Glutamatergic neuron (in vitro differentiated cells): ENCODE results near the gene RPLP2. TPM values are rescaled to one million over a fixed set of nuclear protein-coding genes. Genes with fewer than 3 reads are reported as not detected.

Experiments used
- DNase-seq: peaks from one replicate; pipeline ENCODE4 v3.0.0; 2022
- H3K27ac Mint-ChIP-seq: one replicate; pipeline ENCODE4 v1.8.0; 2020; ENCODE audit warnings: mild to moderate bottlenecking, mixed read lengths, inconsistent platforms; ENCODE audit not compliant: unreplicated experiment
- H3K27me3 Mint-ChIP-seq: one replicate; pipeline ENCODE4 v1.8.0; 2020; ENCODE audit warnings: mild to moderate bottlenecking, moderate library complexity, mixed read lengths, inconsistent platforms; ENCODE audit not compliant: unreplicated experiment
- H3K36me3 Mint-ChIP-seq: one replicate; pipeline ENCODE4 v1.8.0; 2020; ENCODE audit warnings: mild to moderate bottlenecking, mixed read lengths, inconsistent platforms; ENCODE audit not compliant: unreplicated experiment
- H3K4me1 Mint-ChIP-seq: one replicate; pipeline ENCODE4 v1.8.0; 2020; ENCODE audit warnings: mild to moderate bottlenecking, low read depth, mixed read lengths, inconsistent platforms; ENCODE audit not compliant: unreplicated experiment
- H3K4me3 Mint-ChIP-seq: one replicate; pipeline ENCODE4 v1.8.0; 2020; ENCODE audit warnings: mild to moderate bottlenecking, mixed read lengths, inconsistent platforms; ENCODE audit not compliant: unreplicated experiment
- H3K9me3 Mint-ChIP-seq: one replicate; pipeline ENCODE4 v1.8.0; 2020; ENCODE audit warnings: mild to moderate bottlenecking, moderate library complexity, mixed read lengths, inconsistent platforms; ENCODE audit not compliant: unreplicated experiment
- total RNA-seq: library from RNA; stranded (reverse); fragmentation: NEBNext Ultra II Directional; extraction: Animal tissue kit (Norgen Biotek cat#: 25700); gene quantifications from one replicate; pipeline ENCODE4 v1.2.1, GENCODE V29; 2021; ENCODE audit not compliant: unreplicated experiment
- TF ChIP-seq, protein P1 (sequence below): fragments of 200-600 bp; sonication (generic); IDR thresholded peaks from one replicate; pipeline ENCODE4 v1.5.0; 2021; ENCODE audit not compliant: partially characterized antibody, unreplicated experiment

Gene RPLP2
- total RNA-seq, 1 donor from 2014 or later: 997 TPM

DNA sequence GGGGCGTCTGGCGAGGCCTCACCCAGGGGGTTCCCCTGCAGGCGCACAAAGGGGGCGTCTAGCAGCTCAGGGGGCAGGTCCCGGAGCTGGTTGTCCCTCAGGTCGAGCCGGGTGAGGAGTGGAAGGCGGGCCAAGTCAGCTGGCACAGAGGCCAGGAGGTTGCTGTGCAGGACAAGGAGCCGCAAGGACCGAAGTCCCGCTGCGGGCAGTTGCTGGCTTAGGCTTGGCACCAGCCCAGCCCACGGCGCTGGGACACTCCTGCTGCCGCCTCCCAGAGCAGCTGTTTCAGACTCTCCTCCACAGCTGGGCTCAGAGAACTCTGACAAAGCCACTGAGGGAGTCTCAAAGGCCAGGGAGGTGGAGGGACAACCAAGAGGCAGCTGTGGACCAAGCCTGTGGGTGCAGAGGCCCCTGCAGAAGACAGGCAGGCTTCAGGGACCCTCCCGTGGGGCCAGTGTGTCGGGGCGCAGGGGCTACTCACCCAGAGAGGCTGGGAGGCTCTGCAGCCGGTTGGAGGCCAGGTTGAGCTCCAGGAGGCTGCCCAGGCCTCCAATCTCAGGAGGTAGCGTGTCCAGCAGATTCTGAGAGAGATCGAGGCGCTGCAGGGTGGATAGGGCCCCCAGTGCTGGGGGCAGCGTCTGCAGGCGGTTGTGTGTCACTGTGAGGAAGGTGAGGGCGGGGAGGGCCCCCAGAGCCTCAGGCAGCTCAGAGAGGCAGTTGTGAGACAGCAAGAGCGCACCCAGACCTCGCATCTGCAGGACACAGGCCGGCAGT, 6.9 kb upstream of the RPLP2 start:
- TF ChIP-seq, protein P1, sequence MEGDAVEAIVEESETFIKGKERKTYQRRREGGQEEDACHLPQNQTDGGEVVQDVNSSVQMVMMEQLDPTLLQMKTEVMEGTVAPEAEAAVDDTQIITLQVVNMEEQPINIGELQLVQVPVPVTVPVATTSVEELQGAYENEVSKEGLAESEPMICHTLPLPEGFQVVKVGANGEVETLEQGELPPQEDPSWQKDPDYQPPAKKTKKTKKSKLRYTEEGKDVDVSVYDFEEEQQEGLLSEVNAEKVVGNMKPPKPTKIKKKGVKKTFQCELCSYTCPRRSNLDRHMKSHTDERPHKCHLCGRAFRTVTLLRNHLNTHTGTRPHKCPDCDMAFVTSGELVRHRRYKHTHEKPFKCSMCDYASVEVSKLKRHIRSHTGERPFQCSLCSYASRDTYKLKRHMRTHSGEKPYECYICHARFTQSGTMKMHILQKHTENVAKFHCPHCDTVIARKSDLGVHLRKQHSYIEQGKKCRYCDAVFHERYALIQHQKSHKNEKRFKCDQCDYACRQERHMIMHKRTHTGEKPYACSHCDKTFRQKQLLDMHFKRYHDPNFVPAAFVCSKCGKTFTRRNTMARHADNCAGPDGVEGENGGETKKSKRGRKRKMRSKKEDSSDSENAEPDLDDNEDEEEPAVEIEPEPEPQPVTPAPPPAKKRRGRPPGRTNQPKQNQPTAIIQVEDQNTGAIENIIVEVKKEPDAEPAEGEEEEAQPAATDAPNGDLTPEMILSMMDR: no peak
- H3K4me3 Mint-ChIP-seq: peak overlapping the region; percentile 52
- peak; percentile 17 for DNase-seq
- no peaks in the 10 kb centered on the region for H3K36me3 Mint-ChIP-seq
- peaks cover 4% of the 10 kb centered on the region for H3K4me1 Mint-ChIP-seq
- H3K27ac Mint-ChIP-seq: no peak overlapping the region
- peaks cover 7% of the 10 kb centered on the region for H3K27me3 Mint-ChIP-seq
- peaks cover 8% of the 10 kb centered on the region for H3K9me3 Mint-ChIP-seq

DNA sequence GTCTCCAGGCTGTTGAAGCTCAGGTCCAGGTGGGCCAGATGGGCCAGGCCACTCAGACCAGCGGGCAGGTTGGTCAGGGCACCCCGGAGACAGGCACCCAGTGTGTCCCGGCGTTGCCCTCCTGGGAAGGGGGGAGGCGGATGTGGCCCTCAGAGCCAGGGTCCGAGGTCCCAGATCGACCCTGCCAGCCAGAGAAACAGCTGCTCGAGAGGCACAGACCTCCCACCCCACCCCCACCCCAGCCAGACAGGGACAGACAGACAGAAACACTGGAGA, 6.4 kb upstream of the RPLP2 start:
- Mint-ChIP-seq H3K4me1 (peaks cover 4% of the 10 kb centered on the region), H3K36me3 (no peaks in the 10 kb centered on the region), H3K9me3 (peaks cover 9% of the 10 kb centered on the region), H3K4me3 (no peak overlapping the region), H3K27ac (no peak overlapping the region), H3K27me3 (peaks cover 8% of the 10 kb centered on the region)
- no peak for DNase-seq
- TF ChIP-seq, protein P1: no peak

DNA sequence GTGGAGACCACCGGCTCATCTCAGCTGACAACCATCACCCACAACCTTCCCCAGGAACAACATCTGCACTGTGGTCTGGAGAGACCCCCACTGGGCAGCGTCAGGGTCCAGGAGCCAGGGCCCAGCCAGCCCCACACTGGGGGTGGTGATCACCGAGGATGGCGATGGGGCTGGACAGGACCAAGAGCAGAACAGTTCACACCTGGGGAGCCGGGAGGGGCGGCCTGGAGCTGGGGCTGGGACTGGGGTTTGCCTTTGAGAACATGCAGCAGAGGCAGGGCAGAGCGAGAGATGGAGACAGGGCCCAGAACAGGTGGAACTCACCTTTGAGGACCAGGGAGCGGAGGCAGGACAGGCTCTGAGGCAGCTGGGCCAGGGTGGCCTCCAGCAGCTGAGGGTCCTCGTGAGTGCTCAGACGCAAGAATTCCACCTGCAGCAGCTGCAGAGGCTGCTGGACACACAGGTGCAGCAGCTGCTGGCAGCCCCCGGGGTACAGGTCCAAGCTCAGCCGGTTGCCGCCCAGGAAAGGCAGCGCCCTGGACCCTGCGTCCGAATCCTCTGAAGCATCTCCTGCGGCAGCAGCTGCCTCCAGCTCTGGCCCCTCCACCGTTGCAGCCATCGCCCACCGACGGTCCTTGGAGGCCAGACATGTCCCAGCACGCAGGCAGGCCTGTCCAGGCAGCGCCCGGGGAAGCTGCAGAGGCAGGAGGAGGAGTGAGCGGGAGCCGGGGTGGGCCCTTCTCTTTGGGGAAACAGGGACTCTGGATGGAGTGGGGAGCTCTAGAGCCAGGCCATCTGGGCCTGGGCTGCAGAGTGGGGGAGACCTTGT, 5.8 kb upstream of the RPLP2 start:
- Mint-ChIP-seq H3K27ac (no peak overlapping the region), H3K27me3 (peaks cover 8% of the 10 kb centered on the region), H3K9me3 (peaks cover 9% of the 10 kb centered on the region), H3K4me3 (peak overlapping the region; percentile 74), H3K36me3 (no peaks in the 10 kb centered on the region), H3K4me1 (peaks cover 4% of the 10 kb centered on the region)
- DNase-seq: peak; percentile 75
- TF ChIP-seq, protein P1: no peak

DNA sequence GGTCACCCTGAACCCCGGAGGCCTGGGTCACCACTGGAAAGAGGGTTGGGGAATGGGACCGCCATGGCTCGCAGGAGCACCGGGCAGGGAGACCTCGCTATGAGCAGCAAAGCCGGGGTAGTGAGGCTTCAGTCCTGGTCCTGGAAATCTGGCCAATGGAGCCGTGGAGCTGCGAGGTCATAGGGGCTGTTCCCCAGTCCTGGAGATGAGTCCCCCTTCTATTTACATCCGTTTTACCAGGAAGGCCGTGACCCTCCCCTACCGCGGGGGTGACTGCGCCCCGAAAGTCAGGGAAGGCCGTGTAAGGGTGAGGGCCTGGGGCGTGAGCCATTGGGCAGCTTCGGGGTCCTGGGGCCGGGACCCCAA, 5.2 kb upstream of the RPLP2 start:
- peaks cover 9% of the 10 kb centered on the region for H3K9me3 Mint-ChIP-seq
- H3K36me3 Mint-ChIP-seq: no peaks in the 10 kb centered on the region
- TF ChIP-seq, protein P1: no peak
- H3K27ac Mint-ChIP-seq: no peak overlapping the region
- no peak for DNase-seq
- peaks cover 4% of the 10 kb centered on the region for H3K4me1 Mint-ChIP-seq
- H3K4me3 Mint-ChIP-seq: peak overlapping the region; percentile 74
- H3K27me3 Mint-ChIP-seq: peaks cover 8% of the 10 kb centered on the region
